Endothelial cell of hepatic sinusoid (primary cell): Measurements from ENCODE around the gene SLC30A1.
"Not testable (repeated sequence)": the region's sequence is repeated elsewhere in the genome, so short reads cannot be mapped to it uniquely, and the experiment has no call there.

Experiments
- in situ Hi-C: cut with HindIII; loops from 2 replicates; pipeline ENCODE4 v1.10.0; 2017; ENCODE audit warnings: low sequenced_read_pairs

The SLC30A1 gene

DNA sequence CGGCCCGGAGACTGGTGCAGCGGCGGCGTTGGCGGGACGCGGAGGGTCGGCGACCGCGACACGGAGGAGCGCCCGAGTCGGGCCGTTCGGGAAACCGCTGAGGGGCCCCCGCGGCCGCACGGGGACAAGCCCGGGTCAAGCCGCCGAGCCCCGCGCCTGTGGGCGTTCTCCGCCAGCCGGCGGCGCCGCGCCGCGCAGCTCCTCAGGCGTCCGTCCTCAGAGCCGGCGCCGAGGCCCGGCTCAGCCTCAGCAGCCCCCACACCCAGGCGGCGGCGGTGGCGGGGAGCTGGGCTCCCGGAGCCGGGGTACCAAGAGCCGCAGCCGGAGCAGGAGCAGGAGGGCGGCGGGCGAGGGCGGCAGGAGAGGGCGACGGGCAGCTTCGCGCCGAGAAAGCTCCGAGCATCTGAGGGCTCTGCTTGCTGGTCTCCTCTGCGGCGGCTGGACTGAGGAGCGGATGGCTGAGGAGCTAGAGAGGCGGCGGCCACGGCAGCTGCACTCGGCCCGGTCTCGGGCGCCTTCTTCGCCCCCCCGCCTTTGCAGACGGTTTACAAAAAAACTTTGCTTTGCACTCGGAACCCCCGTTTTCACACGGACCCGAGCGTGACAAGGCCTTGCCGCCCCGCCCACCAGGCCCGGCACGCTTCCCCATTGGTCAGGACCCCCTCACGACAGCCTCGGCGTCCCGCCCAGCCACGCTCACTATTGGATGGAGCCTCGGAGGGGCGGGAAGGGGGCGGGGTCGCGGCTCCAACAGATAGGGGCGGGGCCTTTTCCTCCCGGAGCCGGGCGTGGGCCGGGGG lies at the start of gene SLC30A1:
TSS of gene SLC30A1 (minus strand) at position 522 of the 800 bp plus-strand sequence. CDS start 549 bp downstream, outside the sequence.
- in situ Hi-C loops, result no loop called here

DNA sequence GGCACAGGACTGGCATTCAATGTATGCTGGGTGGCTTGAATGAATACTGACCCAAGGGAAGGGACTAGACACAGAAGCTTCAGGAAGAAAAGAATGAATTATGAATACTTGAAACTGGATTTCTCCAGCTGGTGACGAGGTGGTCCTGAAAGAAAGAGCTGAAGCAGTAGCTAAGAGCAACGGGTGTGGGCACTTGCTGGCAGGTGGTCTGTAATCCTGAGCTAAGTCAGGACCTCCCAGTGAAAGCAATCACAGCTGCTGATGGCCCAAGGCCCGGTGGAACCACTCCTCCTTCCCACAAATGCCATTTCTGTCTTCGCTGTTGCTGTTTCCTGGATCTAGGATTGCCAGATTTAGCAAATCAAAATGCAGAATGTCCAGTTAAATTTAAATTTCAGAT lies 49.5 kb upstream of the SLC30A1 start:
- in situ Hi-C loops, result no loop called here

GRCh38 chr1:211627259-211627658 lies 48.3 kb upstream of the SLC30A1 start:
- in situ Hi-C loops, result no loop called here

- in situ Hi-C loops, result not testable (repeated sequence)
Measured at GRCh38 chr1:211625866-211626265, 46.9 kb upstream of the SLC30A1 start.

DNA sequence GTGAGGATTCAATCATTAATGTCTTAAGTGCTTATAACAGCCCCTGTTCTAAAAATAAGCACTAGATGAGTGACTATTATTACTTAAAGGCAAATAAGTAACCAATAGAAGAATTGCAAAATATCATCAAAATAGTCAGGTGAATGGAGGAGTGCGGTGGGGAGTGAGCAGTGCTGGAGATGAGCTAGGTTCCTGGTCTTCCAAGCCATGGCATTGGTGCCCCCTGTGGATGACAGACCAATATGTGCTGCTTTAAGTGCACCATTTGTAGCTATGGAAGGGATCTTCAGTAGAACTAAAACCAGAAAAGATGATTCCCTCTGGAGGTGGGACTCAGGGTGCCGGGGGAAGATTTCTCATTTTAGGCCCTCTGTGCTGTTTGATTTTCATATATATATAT lies 46.1 kb upstream of the SLC30A1 start:
- in situ Hi-C loops, result no loop called here

DNA sequence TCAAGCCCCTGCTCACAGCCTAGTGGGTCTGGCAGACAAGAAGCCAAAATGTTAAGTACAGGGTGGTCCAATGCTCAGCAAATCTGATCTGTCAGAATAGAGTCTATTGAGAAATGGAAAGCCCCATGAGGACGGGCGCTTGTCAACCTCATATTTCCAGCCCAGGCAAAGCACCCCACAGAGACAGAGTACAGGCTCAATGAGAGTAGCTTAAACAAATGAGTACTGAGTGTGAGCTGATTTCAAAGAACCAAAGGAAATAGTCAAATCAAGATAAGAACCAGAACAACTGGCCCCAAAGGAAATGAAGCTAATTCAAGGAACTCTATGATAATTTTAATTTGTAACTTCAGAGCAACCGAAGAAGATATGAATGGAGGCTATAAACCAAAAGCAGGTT lies 44.6 kb upstream of the SLC30A1 start:
- in situ Hi-C loops, result loop anchor here (5.0 kb wide), 1 partner anchor 106 kb away; no protein-coding TSS in a partner anchor

DNA sequence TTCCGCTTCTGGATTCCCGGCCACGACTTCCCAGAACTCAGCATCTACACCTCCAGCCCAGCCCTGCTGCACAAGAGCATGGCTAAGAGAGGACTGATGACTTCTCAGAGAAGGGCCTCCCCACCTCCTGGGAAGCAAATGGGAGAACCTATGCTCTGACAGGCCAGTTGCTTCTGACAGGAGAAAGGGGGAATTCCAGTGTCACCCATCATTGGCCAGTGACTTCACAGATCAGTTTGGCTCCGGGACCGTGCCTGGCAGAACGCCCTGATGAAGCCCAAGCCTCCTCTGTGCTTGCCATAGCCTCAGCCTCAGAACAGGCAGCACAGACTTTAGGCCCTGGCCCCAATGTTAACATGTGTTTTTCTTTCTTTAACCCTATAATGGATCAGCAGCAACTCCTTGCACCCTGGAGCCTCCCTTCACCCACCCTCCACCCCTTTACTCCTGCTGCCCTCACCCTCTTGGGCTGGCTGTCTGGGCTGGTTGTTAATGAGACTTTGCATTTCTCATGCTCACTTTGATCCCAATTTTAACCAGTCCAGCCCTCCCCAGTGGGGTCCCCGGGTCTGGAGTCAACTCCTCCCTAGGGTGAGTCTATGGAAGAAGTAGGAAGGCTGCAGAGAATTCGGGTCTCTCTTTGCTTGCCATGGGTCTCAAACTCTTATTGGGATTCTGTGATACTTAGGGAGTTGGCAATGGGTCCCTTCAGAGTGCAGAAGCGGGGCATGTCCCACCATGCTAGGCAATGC lies 42.7 kb upstream of the SLC30A1 start:
- in situ Hi-C loops, result loop anchor here (5.0 kb wide), 1 partner anchor 104 kb away; no protein-coding TSS in a partner anchor

DNA sequence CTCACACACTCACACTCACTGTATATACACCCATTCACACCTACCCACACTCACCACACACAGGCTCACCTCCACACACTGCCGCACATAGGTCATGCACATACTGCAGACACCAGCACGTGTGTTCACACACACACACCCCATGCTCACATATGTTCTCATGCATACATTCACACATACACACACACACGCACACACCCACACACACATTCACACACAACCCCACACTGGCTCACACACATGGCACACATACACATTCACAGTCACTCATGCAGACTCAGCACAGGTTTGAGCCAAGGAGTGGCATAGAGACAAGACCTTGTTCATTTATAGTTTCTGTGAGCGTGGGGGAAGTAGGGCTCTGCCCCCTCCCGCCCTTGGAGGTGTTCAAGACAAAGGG lies 41.1 kb upstream of the SLC30A1 start:
- in situ Hi-C loops, result loop anchor here (5.0 kb wide), 1 partner anchor 103 kb away; no protein-coding TSS in a partner anchor

GRCh38 chr1:211619033-211619996 lies 40.4 kb upstream of the SLC30A1 start:
- in situ Hi-C loops, result no loop called here

DNA sequence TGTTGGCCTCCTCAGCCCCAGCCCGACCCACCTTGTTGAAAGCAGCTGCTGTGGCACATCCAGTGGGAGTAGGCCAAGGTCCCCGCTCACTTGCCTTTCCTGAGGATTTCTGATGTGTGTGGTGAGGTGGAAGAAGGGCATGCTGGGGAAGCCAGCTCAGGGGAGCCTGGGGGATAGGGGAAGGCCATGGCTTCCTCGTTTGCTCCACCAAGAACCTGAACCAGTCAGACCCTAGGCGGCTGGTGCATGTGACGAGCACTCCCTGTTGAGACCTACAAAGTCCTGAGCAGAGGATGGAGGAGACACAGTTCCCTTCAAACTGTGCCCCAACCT lies 38.0 kb upstream of the SLC30A1 start:
- in situ Hi-C loops, result no loop called here

- in situ Hi-C loops, result no loop called here
Measured at GRCh38 chr1:211616231-211616964, 37.4 kb upstream of the SLC30A1 start.

- in situ Hi-C loops, result no loop called here
Measured at GRCh38 chr1:211614615-211615014, 35.7 kb upstream of the SLC30A1 start.

- in situ Hi-C loops, result no loop called here
Measured at GRCh38 chr1:211613951-211614350, 35.0 kb upstream of the SLC30A1 start.

DNA sequence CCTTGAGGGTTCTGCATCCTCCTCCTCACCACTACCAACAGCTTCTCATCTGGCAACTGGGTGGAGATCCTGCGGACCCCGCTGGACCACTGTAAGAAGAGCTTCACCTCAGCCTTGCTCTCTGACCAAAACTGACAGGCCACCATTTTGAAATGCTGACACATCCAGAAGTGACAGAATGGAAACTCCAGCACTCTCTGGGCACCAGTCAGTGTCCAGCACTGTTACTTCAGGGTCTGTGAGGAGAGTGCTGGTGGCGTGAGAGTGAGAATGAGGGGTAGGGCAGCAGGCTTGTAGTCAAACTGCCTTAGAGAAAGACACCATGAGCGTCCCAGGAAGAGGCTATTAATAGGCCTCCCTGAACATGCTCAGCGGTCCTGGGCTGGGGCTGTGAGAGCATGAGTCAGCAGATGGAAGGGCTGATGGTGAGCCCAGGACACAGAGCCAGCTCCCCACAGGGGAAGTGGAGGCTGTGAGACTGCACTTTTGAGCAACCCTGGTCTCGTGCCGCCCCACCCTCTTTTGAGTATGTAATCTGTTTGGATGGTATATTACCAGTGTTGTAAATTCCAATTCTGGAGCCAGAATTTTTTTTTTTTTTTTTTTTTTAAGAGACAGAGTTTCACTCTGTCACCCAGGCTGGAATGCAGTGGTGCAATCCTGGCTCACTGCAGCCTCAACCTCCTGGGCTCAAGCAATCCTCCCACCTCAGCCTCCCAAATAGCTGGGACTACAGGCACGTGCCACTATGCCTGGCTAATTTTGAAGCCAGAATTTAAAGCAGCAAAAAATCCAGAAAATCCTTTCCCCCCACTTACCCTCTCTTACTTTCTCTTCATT lies 34.4 kb upstream of the SLC30A1 start:
- in situ Hi-C loops, result no loop called here

- in situ Hi-C loops, result no loop called here
Measured at GRCh38 chr1:211612786-211613107, 33.8 kb upstream of the SLC30A1 start.

- in situ Hi-C loops, result no loop called here
Measured at GRCh38 chr1:211611818-211612217, 32.9 kb upstream of the SLC30A1 start.

- in situ Hi-C loops, result no loop called here
Measured at GRCh38 chr1:211610779-211611556, 32.0 kb upstream of the SLC30A1 start.

GRCh38 chr1:211609120-211610024 lies 30.4 kb upstream of the SLC30A1 start:
- in situ Hi-C loops, result no loop called here
